K562 treated with DMSO at 1 percent for 4 hours (cell line): ENCODE results near the gene CBR3. TPM values are rescaled to one million over a fixed set of nuclear protein-coding genes. Genes with fewer than 3 reads are reported as not detected.

Experiments used
- total RNA-seq: library from RNA; unstranded; fragments of 300-600 nt; gene quantifications from 2 replicates; pipeline ENCODE4 v1.2.3, GENCODE V29; 2022; ENCODE audit not compliant: insufficient read depth

Gene CBR3
- not detected in 2 replicates for total RNA-seq

DNA sequence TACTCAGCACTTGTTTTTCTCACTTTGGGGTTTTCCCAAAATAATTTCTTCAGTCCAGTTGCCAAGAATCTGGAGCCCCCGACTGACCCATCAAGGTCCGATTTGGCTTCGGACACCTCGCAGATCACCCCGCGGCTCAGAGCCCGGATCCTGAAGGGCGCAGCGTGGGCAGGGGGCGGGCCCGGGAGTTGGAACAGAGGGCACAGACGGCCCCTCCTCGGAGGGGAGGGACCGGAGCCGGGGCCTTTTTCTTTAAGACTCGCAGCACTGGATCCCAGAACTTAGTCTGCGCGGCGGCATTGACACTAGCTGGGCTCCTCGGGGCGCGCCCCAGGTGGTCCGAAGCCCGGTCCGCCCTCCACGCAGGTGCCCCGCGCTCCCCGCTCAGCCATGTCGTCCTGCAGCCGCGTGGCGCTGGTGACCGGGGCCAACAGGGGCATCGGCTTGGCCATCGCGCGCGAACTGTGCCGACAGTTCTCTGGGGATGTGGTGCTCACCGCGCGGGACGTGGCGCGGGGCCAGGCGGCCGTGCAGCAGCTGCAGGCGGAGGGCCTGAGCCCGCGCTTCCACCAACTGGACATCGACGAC lies at the start of gene CBR3:
TSS of gene CBR3 (plus strand) at position 277 of the 588 bp plus-strand sequence. CDS start at position 391, 114 bp downstream.

DNA sequence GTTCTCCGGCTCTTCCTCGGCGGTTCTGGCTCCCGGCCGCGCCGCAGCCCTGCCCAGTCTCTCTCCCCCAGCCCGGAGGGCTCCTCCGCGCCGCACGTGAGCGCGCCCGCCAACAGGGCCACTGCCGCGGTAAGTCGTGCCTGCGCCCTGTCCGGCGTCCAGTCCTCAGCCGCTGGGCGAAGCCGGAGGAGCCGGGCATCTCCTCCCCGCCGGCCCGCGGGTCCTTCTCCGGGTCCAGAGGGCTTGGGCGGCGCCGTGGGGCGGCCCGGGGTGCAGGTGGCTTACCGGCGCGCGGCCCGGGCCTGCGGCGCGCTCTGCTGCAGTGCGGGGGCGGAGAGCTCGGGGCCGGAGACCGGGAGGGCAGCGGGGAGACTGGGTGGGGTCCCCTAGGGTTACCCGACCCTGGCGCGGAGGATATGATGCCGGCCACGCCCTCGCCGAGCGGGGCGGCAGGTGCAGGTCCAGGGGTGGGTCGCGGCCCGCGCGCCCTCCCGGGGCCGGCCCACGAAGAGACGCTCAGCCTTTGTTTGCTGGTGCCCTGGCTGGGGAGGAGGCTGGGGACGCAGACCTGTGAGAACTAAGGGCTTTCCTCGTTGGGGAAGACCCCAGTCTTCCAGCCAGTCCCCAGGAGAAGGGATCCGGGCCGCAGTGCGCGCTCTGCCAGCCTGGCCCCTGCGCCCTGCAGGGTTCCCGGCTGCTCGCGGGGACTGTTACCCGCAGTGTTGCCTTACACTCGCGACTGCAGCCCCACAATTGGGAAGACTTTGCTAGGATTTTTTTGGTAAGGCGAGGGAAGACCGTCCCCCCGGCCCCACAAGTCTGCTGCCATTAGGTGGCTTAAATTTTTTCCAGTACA lies 22.2 kb downstream of the CBR3 start, which contains the start of gene DOP1B:
TSS of gene DOP1B (plus strand) at position 10 of the 856 bp plus-strand sequence. CDS start 7,910 bp downstream, outside the sequence.

Other genes with a start within 250 kb of the CBR3 start
- 3.1 and 6.4 TPM in 2 replicates for gene SETD4, start 74.6 kb upstream of the CBR3 start, total RNA-seq
- 16.5 and 22.1 TPM in 2 replicates for gene CBR1, start 65.1 kb upstream of the CBR3 start, total RNA-seq
- gene DOP1B, start 21.7 kb downstream of the CBR3 start, total RNA-seq, result 7.5 and 8.6 TPM in 2 replicates
- gene MORC3, start 185.1 kb downstream of the CBR3 start, total RNA-seq, result 21.0 and 25.3 TPM in 2 replicates